ENCODE data around the gene THYN1.
"Not testable (repeated sequence)": the region's sequence is repeated elsewhere in the genome, so short reads cannot be mapped to it uniquely, and the experiment has no call there.

THYN1 gene

DNA sequence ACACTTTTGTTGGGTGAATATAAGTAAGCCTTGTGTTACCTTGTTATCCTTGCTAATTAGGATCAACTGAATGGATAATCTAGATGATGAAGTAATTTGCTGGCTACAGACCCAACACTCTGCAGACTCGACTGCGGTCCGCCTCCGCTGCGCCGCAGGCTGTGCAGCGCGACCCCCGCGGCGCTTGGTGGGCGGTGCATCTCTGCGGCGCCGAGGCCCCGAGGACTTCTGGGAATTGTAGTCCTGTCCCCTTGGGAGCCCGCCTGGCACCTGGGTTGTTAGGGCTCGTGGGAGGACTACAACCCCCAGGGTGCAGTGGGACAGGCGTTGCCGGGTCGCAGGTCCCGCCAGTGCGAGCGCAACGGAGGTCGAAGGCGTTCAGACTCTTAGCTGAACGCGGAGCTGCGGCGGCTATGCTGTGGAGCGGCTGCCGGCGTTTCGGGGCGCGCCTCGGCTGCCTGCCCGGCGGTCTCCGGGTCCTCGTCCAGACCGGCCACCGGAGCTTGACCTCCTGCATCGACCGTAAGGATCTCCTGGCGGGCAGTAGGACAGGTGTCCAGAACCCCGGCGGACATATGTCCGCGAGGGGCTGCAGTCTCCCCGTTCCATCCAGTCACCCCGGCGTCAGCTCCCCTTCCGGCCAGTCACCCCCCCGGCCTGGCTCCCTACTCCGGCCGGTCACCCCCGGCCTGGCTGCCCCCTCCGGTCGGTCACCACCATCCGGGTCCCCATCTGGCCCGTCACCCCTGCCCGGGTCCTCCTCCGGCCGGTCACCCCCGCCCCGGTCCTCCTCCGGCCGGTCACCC is at the start of gene THYN1, which contains the start of gene ACAD8:
THYN1 (minus strand) TSS at position 165 of the 806 bp plus-strand sequence. CDS start 470 bp downstream, outside the sequence.
ACAD8 (plus strand) TSS at position 381 of the 806 bp plus-strand sequence; CDS start at position 414, 33 bp downstream.
- in situ Hi-C loops (cut with MboI; ENCODE audit: low sequenced_read_pairs), result no loop called here

GRCh38 chr11:134294664-134295063 is 41.5 kb upstream of the THYN1 start:
- in situ Hi-C loops (cut with MboI; ENCODE audit: low sequenced_read_pairs), result no loop called here

GRCh38 chr11:134293119-134294113 is 40.3 kb upstream of the THYN1 start:
- in situ Hi-C loops (cut with MboI; ENCODE audit: low sequenced_read_pairs), result no loop called here

DNA sequence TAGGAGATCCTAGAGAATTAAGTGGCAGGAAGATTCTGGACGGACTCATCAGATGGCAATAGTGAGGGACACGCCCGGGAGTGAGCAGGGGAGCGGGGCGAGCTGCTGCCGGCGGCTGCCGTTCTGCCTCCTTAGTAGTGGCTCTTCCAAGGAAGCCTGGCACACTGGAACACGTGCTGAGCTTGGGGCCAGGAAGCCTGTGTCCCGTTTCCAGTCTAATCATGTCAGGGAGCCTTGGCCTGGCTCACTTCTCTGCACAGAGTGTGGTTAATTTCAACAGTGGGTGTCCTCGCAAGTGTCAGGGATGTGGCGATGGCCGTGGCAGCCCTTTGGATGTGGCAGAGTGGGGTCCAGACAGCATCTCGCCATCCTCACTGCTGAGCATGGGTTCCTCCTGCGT is 39.5 kb upstream of the THYN1 start:
- in situ Hi-C loops (cut with MboI; ENCODE audit: low sequenced_read_pairs), result no loop called here

DNA sequence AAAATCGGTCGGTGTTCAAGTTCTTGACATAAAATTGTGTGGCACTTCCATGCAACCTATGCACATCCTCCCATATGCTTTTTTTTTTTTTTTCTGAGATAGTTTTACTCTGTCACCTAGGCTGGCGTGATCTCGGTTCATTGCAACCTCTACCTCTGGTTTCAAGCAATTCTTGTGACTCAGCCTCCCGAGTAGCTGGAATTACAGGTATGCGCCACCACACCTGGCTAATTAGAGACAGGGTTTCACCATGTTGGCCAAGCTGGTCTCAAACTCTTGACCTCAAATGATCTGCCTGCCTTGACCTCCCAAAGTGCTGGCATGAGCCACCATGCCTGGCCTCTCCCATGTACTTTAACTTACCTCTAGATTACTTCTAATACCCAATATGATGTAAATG is 38.0 kb upstream of the THYN1 start:
- in situ Hi-C loops (cut with MboI; ENCODE audit: low sequenced_read_pairs), result no loop called here

DNA sequence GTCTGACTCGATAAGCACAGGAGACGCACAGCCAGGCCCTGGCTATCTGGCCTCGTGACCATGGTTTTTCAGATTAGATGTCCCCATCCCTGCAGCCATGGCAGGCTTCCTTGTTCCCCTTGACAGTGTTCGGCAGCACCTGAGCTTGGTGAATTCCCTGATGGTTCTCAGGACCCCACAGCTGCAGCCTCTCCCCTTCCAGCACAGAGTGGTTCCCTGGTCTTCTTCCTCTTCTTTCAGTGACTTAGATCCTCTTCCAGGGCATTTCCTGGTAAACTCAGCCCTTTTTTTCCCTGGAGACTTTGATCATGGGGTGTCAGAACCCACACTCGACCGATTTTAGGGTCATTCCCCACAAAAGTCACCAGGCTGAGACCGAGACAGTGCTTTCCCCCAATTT is 37.5 kb upstream of the THYN1 start:
- in situ Hi-C loops (cut with MboI; ENCODE audit: low sequenced_read_pairs), result no loop called here

DNA sequence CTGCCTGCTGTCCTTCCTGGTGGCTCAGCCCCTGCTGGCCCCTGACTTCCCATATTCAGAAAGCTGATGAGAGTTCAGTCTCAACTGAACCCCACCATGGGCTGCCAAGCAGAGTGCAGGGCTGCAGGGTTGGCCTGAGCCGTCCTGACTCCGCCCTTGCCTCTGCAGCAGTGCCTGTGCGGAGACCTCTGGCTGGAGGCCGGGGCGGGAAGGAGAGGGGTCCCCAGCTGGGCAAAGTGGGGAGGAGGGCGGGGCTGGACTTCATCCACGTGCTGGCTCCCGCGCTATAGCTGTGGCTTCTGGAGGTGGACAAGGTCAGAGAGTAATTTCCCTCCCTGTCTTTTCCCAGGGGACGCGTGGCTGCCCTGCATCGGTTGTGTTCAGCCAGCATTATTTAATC is 36.6 kb upstream of the THYN1 start:
- in situ Hi-C loops (cut with MboI; ENCODE audit: low sequenced_read_pairs), result no loop called here

DNA sequence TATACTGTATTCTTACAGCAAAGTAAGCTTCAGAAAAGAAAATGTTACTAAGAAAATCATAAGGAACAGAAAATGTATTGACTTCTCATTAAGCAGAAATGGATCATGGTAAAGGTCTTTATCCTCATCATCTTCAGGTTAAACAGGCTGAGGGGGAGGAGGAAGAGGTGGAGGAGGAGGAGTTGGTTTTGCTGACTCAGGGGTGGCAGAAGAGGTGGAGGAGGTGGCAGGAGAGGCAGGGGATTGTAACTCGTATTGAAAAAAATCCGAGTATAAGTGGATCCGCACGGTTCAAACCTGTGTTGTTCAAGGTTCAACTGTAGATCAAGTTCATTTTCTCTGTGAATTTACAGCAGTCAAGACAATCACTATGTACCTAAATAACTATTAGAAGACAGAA is 36.0 kb upstream of the THYN1 start:
- in situ Hi-C loops (cut with MboI; ENCODE audit: low sequenced_read_pairs), result no loop called here

DNA sequence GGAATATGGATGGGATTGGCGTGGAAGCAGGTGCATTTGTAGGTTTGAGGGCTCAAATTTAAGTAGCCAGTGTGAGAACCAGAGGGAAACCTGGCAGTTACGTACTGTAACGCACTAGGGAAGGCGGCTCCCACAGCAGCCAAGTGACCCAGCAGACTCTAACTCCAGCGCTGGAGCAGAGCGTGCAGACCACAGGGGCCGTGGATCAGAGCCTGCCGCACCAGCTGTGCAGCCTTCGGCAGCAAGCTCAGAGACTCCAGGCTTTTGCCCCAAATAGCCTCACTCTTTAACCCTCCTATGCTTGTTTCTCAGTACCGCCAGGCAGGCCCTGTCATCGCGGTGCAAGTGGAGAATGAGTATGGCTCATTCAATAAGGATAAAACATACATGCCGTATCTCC is 35.3 kb upstream of the THYN1 start:
- in situ Hi-C loops (cut with MboI; ENCODE audit: low sequenced_read_pairs), result no loop called here

GRCh38 chr11:134287561-134287960 is 34.4 kb upstream of the THYN1 start:
- in situ Hi-C loops (cut with MboI; ENCODE audit: low sequenced_read_pairs), result no loop called here

DNA sequence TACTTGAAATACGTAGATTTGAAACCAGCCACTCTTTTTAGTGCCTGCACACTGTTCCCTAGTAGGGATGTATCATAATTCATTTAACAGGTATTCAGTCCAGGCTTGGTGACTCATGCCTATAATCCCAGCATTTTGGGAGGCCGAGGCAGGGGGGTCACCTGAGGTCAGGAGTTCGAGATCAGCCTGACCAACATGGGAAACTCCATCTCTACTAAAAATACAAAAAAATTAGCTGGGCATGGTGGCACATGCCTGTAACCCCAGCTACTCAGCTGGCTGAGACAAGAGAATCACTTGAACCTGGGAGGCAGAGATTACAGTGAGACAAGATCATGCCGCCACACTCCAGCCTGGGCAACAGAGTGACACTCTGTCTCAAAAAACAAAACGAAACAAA is 31.2 kb upstream of the THYN1 start:
- in situ Hi-C loops (cut with MboI; ENCODE audit: low sequenced_read_pairs), result not testable (repeated sequence)

DNA sequence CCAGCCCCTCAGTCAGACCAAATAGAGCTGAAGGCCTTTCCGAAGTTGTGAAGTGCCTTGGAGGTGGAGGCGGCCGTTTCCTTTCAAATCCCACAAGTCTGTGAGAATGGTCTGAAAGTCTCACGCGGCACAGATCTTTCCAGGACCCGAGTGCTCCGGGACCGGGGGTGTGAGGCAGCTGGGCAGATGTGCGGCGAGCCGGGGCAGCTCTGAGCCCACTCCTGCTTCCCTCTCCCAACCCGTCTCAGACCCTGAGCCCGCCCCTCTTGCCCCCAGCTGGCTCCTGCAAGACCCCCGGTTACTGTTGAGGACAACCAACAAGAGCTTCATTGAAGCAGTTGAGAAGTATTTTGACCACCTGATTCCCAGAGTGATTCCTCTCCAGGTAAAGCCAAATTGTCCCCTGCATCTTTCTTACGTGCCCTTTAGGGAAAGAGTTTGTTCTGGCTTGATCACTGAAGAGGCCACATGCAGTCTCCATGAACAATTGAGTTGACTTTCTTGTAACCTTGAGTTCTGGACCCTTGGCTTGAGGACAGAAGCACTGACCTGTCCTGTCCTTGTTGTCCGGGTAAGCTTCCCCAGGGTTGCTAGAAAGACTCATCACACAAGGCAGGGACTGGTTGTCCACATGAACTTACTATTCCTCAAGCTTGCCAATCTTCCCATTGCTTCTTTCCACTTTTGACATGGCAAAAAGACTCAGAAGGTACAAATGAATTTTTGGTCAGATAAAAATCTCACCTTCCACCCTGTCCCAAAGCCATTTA is 30.5 kb upstream of the THYN1 start:
- in situ Hi-C loops (cut with MboI; ENCODE audit: low sequenced_read_pairs), result no loop called here

GRCh38 chr11:134282121-134283045 is 29.2 kb upstream of the THYN1 start:
- in situ Hi-C loops (cut with MboI; ENCODE audit: low sequenced_read_pairs), result no loop called here

DNA sequence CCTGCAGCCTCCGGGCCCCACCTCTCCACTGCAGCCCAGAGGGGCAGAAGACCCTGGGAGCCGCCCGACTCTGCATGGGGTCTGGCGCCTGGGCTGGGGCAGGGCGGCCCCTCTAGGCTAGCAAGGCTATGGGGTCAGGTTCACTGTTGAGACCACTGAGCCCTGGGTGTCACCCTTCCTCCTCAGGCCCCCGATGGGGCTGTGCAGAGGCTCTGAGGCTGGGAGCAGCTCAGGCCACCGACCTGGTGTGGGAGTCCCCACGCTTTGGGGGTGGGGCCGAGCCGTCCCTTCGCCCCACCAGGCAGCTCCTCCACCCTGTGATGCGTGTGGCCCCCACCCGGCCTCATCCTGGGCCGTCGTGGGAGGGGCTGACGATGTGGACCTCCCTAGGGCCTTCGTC is 28.5 kb upstream of the THYN1 start:
- in situ Hi-C loops (cut with MboI; ENCODE audit: low sequenced_read_pairs), result not testable (repeated sequence)

GRCh38 chr11:134278356-134278755 is 25.2 kb upstream of the THYN1 start:
- in situ Hi-C loops (cut with MboI; ENCODE audit: low sequenced_read_pairs), result no loop called here

- in situ Hi-C loops (cut with MboI; ENCODE audit: low sequenced_read_pairs), result no loop called here
These were observed 24.2 kb upstream of the THYN1 start for GRCh38 chr11:134277183-134278001.

DNA sequence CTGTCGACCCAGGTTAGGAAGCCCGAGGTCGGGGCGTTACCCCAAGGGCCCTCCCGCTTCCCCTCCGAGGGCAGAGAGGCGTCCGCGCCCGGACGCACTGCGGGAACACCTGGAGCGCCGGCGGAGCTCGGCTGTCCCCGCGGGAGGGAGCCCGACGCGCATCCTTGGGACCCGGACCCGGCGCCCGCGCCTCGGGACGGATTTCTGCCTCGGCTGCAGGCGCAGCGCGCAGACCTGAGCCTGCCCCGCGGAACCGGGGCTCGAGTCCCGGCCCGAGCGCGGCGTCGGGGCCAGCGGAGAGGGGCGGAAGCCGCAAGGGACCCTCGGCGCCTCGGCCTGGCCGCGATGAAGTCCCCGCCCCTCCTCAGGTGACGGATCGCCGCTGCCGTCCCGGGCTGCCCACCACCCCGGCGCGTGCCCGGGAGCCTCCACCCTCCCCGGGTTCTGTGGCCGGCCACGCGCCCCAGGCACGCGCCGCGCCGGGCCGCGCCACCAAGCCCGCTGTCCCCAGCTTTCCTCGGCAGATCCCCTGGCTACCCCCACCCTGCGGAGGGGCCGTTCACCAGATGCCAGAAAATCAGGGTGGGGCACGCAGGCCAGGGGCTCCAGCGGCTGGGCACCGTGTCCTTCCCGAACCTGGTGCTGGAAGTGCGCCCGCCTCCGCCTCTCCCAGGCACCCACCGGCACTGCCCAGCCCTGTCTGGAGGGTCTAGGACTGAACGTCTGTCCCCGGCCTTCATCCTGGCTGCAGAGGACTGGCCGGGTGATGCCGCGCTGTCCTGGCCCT is 23.4 kb upstream of the THYN1 start:
- in situ Hi-C loops (cut with MboI; ENCODE audit: low sequenced_read_pairs), result no loop called here

All from hTERT RPE-1 (cell line).